ENCODE data around the gene CBX2.
"Not testable (repeated sequence)": the region's sequence is repeated elsewhere in the genome, so short reads cannot be mapped to it uniquely, and the experiment has no call there.

The CBX2 gene

DNA sequence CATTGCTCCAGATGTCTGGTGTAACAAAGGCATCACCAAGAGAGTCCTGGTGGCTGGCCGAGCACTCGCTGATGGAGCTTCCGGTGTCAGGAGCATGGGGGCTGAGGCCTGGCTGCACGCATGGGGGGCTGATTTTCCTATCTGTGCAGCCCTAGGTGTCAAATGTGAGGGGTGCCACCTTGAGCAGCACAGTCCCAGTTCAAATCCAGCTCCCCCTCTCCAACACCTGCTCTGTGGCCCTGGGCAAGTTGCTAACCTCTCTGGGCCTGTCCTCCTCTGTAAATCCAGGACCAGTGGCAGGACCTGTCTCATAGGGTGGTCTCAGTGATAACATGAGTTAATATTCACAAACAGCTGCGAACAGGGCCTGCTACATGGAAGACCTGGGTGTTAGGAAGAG, 34.3 kb upstream of the CBX2 start:
- no peak for DNase-seq

DNA sequence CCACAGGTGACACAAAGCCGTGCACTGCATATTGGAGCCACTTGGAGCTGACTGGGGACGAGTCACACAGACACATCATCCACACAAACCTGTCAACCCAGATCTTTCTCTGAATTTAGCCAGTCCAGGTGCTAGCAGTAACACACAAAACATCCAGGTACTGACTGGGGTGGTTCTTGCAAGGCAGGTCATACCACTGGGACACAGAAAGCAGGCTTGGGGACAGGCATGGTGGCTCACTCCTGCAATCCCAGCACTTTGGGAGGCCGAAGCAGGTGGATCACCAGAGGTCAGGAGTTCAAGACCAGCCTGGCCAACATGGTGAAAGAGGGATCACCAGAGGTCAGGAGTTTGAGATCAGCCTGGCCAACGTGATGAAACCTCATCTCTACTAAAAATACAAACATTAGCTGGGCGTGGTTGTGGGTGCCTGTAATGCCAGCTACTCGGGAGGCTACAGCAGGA, 32.3 kb upstream of the CBX2 start:
- no peak for DNase-seq

DNA sequence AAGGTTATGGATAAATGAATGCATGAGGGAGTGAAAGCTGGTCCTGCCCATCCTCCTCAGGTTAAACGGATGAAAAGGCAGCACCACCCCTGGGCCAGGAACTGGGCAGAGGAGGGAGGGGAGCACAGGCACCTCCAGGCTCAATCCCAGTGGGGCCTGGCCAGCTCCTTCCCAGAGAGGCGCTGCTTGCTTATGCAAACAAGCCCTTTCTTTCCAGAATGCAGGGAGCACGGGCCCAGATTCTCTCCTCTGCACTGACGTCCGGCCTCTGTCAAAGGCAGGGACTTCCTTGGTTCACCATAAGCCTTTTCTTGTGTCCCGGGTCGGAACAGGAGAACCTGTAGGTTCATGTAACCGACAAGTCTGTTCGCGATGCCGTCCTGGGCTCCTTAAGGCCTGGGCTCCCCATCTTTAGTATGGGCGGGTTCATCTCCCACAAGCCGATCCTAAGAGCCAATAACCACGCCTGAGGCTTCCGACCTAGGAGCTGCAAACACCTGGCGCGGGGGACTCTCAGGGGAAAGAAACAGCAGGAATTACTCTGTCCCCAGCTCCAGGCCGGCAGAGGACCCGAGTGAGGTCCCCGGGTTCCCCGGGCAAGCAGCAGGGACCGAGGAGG, 30.9 kb upstream of the CBX2 start:
- DNase-seq = no peak

DNA sequence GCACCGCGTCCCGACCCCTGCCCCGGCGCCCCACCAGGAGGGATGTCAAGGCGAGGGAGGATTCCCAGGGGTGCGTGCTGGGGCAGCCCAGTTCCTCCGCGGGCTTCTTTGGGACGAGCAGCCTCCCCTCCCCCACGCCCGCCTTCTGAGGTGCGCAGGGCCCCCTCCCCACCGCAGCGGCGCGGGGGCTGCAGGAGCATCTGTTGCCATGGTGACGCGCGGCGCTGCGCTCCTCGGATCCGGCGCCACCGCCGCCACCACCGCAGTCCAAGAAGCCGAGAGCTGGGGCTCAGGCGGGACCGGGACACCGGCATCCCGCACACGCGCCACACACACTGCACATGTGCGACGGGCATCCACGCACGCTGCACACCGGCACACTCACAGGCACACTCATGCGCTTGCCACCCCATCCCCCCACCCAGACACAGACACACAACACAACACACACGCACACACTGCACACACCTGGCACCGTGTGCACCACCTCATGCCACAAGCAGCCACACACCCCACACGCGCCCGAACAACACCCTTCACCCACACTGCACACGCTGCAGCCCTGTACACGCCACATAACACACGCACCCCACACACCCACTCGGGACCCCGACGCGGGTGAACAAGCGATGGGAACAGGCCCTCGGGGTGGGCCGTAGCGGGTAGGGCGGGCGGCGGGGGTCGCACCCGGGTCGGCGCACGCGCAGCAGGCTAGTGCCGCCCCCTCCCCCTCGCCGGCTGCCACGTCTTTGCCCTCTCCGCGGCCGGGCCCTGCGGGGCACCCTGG, 30.2 kb upstream of the CBX2 start:
- no peak for DNase-seq

DNA sequence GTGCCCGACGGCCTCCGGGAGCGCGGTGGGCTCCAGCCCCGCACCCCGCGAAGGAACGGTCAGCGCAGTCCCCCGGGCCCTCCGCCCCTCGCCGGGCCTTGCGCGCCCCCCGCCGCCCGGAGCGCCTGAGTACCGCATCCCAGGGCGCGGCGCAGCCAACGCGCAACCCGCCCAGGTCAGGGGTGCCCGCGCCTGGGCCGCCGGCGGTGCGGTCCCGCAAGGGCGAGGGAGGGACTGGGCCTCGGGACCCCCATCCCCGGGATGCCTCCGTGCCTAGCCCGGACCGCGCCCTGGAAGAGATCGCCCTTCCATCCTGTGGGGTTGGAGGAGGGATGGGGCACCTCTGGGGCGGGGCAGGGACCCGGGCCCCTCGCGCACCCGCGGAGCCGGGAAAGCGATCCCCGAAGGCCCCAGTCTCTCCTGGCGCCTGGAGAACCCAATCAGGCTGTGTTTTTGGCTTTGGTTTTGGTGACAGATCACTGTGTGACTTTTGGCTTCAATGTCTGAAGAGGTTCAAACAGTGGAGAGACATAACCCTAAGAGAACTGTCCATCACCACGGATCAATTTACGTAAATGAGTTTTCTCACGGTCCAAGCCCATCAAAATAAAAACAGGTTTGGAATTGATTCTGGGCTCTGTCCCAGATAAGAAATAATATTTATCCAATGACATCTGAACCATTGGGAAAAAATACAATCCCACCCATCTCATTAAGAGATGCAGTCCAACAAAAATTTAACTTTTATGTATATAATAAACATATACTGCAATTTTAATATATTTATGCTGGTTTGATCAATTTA, 29.5 kb upstream of the CBX2 start:
- no peak for DNase-seq

DNA sequence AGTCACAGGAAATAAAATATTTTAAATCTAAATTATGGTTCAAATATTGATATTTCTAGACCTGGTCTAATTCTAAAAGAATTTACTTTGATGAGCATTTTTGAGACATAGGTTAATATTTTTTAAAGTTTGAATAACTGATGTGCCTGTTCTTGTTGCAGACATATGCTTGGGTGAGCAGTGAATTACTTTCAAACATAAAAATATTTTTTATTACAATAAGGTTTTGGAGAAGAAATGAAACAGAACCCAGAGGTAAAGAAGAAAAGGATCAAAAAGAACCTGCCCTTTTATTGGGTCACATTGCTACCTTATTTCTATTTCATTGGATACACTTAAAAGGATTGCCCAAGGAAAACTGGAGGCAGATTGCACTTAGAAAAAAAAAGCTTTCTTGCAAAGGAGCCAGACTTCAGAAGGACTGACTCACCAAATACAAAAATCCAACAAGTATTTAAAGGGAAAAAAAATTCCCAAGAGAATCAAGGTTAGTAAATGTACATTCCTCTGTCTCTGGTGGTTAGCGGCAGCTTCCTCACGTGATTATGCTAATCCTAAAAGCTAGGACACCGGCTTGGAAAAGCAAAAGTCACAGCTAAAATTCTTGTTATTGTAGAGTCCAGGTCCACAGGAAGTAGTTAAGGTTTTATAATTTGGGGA, 28.7 kb upstream of the CBX2 start:
- peak; percentile 74 for DNase-seq

DNA sequence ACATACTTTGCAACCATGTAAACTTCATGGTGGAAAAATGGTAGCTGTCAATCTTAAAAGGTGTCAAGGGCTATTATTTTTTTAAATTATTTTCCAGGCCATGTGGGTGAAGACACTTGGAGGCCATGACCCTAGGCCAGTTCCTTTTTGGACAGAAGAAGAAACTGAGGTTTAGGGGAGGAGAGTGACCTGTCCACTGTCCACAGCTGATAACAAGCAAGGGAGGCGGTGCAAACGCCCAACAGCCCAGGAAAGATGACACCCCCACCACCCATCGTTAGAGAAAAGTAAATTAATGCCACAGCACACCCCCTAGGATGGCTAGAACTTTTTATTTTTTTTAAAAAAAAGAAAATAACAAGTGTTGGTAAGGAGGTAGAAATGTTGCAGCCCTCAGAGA, 28.0 kb upstream of the CBX2 start:
- no peak for DNase-seq

DNA sequence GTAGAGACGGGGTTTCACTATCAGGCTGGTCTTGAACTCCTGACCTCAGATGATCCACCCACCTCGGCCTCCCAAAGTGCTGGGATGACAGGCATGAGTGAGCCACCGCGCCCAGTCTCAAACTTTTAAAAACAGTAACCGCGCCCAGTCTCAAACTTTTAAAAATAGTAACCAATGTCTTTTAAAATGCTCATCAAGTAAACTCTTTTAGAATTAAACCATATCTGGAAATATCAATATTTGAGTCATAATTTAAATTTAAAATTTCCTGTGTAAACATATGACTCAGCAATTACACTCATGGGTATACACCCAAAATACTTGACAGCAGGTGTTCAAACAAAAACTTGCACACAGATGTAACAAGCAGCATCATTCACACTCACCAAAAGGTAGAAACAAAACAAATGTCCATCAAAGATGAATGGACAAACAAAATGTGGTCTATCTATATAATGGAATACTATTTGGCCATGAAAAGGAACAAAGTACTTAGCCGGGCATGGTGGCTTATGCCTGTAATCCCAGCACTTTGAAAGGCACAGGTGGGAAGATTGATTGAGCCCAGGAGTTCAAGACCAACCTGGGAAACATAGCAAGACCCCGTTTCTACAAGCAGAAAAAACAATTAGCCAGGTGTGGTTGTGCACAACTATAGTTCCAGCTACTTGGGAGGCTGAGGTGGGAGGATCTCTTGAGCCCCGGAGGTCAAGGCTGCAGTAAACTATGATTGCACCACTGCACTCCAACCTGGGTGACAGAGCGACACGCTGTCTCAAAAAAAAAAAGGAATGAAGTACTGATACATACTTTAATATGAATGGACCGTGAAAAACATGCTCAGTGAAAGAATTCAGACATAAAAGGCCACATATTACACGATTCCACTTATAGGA, 27.1 kb upstream of the CBX2 start:
- DNase-seq = no peak

DNA sequence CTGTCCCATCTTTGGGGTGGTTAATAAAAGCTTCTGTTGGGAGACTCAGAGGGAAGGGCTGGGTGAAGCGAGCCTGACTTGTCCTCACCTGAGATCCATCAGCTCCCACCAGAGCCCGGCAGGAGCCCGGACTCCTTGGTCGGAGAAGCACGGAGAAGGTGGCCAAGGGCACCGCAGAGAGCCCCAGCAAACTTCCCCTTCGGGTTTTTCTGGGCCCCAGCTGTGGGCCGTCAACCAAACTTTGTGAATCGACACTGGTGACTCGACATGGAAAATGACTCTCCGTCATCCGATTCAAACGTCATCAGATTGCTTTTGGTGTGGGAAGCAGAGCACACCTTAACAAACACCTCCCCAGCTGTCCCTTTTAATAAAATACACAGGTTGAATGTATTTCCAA, 25.8 kb upstream of the CBX2 start:
- DNase-seq = no peak

DNA sequence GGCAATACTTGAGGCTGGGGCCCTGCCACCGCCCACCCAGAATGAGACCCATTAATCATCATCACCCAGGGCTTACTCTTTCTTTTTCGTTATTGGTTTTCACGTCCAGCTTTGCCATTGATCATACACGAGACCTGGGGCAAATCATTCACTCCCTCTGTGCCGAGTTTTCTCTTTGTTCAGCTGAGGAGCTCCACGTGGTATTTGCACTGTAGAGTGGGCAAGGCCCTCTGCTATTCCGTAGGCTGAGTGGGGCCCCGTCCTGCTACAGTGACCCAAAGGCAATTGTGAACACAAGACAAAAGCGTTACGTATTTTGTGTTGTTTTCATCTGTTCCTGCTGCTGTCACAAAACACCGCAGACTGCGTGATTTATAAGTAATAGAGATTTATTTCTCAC, 23.6 kb upstream of the CBX2 start:
- DNase-seq = no peak

DNA sequence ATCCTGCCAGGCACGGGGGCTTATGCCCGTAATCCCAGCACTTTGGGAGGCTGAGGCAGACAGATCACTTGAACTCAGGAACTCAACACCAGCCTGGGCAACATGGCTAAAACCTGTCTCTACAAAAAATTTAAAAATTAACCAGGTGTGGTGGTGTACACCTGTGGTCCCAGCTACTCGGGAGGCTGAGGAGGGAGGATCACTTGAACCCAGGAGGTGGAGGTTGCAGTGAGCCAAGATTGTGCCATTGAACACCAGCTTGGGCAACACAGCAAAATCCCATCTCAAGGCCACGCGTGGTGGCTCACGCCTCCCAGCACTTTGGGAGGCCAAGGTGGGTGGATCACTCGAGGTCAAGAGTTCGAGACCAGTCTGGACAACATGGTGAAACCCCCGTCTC, 23.0 kb upstream of the CBX2 start:
- not testable (repeated sequence) for DNase-seq

DNA sequence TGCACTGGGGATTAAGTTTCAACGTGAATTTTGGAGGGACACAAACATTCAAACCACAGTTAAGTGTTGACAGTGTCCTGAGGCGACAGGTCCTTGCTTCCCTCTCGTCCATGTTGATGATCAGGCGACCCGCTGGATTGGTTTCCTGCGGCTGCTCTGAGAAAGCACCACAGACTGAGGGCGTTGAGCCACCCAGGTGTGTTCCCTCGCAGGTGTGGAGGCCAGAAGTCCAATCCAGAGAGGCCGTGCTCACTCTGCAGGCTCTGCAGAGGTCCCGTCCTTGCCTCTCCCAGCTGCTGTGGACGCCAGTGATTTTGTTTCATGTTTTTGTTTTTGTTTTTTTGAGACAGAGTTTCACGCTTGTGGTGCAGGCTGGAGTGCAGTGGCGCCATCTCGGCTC, 22.4 kb upstream of the CBX2 start:
- DNase-seq = no peak

DNA sequence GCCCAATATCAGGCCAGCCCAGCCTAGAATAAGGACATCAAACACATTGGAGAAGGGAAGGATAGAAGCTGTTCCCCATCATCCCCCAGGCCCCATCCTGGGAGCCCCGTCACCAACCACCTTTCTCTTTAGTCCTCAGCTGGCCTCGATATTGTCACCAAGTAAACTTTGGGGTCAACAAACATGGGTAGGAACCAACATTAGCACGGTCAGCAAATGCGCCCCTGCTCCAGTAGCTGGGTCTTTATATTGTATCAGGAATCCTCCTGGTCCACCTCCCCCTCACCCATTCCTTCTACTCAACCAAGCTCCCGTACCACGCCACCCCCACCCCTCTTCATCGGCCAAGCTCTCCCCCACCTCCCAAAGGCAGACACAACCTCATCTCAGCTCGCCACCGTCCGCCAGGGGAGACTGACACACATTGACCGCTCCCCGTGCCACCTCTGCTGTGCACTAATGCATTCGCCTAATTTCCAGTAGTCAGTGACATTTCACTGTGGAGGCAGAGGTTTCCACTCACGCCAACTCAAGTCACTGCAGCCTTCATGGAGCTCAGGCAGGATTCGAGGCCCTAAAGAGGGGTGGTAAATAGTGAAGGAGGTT, 20.7 kb upstream of the CBX2 start:
- DNase-seq = no peak

DNA sequence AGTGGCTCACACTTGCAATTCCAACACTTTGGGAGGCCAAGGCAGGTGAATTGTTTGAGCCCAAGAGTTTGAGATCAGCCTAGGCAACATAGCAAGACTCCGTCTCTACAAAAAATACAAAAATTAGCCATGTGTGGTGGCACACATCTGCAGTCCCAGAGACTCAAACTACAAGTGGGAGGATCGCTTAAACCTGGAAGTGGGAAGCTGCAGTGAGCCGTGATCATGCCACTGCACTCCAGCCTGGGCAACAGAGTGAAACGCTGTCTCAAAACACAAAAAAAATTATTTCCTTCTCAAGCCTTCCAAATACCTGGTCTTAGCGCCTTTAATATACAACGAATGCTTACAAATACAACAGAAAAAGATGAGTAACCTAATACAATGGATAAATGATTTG, 19.7 kb upstream of the CBX2 start:
- no peak for DNase-seq

DNA sequence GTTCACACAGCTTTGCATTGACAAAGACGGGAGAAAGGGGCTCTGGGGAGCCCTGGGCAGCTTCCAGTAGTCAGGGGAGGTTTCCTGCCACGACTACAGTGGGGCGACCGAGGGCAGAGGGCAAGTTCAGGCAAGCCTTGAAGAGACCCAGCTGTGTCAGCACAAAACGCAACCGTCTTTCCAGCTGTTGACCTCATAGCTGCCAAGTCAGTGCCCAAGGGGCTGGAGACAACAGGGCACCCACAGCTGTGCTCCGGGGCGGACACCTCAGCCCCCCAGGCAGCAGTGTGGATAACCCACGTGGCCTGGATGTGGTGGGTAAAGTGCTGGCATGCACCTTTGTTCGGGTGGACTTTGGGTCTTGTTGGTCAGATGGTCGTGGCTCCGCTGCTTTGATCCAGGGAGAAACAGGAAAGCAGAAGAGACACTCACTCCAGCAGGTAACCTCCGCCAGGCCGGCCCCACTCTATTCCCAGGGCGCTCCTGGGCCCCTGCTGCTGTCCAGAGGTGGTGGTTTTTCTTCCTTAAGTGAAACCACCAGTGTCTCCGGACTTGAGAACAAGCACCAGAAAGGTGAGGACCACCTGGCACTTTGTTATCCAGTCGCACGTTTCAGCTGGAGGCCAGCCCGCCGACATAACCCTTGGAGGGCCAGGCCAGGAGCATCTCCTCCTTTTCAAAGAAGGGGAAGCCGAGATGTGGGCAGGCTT, 17.6 kb upstream of the CBX2 start:
- DNase-seq = no peak

DNA sequence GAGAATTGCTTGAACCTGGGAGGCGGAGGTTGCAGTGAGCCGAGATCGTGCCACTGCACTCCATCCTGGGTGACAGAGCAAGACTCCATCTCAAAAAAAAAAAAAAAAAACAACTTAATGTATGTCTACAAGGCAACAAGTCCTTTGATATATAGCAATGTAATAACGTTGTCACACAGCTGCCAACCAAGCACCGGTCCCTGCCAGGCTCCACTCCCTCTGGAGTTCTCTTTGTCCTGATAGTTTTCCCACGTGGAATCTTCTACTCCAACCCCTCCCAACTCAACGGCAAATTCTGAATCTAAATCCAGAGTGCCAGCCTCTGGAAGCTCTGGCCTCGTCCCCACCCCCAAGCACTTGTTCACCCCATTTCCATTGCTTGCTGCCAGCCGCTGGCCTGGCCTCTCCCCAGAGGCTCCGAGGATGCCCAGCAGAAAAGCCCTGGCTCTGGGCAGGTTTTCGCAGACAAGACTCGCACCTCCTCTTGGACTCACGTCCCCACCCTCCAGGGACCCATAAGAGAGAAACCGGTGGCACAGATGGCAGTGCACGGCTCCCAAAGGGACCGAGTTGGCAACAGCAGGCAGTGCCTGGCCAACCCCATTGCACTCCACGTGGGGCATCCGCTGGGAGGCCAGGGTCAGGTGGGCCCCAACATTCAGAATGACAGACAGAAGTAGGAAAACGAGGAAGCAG, 15.9 kb upstream of the CBX2 start:
- no peak for DNase-seq

DNA sequence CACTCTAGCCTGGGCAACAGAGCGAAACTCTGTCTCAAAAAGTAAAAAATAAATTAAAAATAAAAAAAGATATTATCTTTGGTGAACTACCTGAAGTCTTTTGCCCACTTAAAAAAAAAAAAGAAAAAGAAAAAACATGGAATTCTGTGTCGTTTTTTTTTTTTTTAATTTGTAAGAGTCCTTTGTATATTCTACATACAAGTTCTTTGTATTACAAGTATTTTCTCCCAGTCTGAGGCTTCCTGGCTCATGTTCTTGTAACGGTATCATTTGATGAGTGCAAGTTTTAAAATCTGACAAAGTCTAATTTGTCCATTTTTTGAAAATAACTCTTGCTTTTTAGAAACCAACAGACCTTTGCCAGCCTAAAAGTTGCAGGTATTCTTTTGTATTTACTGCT, 12.2 kb upstream of the CBX2 start:
- DNase-seq = no peak

DNA sequence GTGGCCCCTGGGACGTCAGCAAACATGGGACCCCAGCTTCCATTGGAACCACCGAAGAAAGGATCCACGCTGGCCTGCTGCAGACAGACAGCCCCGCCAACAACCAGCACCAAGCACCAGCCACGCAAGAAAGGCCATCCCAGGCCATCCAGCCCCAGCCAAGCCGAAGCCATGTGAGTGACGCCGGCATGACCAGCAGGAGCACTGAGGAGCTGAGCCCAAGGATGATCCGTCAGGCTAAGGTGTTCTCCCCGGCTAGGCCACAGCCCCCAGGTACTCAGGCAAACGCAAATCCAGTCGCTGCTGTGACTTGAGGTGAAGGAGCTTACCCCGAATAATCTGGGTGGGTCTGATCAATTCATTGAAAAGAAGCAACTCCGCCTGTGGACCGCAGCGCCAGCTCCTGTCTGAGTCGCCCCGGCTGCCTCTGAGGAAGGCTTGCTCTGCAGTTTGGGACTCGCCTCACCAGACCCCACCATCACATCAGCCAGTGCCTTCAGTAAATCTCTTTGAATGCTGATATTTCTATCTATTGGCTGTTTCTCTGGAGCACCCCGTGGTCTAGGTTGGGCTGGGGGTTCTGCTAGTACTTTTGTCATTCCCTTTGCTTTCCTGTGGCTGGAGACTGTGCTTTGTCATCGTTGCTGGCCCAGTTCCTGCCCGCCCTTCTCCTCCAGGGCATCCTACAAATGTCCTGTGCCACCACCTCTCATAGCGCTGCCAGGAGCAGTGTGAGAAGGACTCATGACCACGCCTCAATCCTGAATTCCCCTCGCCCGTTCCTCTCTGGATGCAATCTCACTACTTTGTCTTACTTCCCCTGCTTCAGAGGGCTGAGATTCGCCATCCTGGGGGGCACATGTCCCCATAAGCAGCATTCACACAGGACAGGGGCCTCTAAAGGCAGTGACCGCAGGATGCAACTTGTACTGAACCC, 8.1 kb upstream of the CBX2 start:
- no peak for DNase-seq

DNA sequence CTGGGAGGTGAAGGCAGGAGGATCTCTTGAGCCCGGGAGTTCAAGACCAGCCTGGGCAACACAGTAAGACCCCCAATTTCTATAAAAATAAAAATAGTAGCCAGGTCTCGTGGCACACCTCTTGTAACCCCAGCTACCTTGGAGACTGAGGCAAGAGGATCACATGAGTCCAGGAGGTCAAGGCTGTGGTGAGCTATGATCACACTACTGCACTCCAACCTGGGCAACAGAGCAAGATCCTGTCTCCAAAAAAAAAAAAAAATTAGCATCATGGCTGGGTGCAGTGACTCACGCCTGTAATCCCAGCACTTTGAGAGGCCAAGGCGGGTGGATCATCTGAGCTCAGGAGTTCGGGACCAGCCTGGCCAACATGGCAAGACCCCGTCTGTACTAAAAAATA, 6.7 kb upstream of the CBX2 start:
- DNase-seq = no peak
